K562 (cell line): ENCODE measurements around the gene KCNK1. TPM values are rescaled to one million over a fixed set of nuclear protein-coding genes. Genes with fewer than 3 reads are reported as not detected.

Experiments
- CEBPZ ChIP-seq: fragments of 150-350 bp; IDR thresholded peaks from 2 replicates; pipeline ENCODE4 v1.6.1; 2014; ENCODE audit warnings: low read depth, mild to moderate bottlenecking, low read length, borderline replicate concordance
- ELF2 ChIP-seq: fragments of 250-450 bp; sonication (Bioruptor Pico); IDR thresholded peaks from 2 replicates; pipeline ENCODE4 v1.5.0; 2021; ENCODE audit warnings: mild to moderate bottlenecking
- ESRRB ChIP-seq: fragments of 250-450 bp; sonication (Bioruptor Pico); IDR thresholded peaks from 2 replicates; pipeline ENCODE4 v1.5.0; 2020; ENCODE audit warnings: mild to moderate bottlenecking, moderate library complexity, borderline replicate concordance
- HDGF ChIP-seq: fragments of 450-650 bp; IDR thresholded peaks from 2 replicates; pipeline ENCODE4 v1.6.1; 2016
- HMG20A ChIP-seq: fragments of 450-650 bp; formaldehyde crosslinking; conservative IDR thresholded peaks from 2 replicates; pipeline ENCODE4 v1.4.0; 2020; ENCODE audit warnings: mild to moderate bottlenecking, mixed read lengths
- MYNN ChIP-seq, 2 experiments: sonication (generic); formaldehyde crosslinking in 1 of 2; IDR thresholded peaks; 2 replicates each; pipeline versions ENCODE4 v1.5.0 to v1.6.1; 2016 to 2020; ENCODE audit warnings: antibody characterized with exemption in 1 of 2, missing genetic modification reagents in 1 of 2
- PURB ChIP-seq: sonication (generic); formaldehyde crosslinking; IDR thresholded peaks from 2 replicates; pipeline ENCODE4 v1.9.0; 2021; ENCODE audit warnings: low read depth, mild to moderate bottlenecking, missing genetic modification reagents
- SMC3 ChIP-seq: conservative IDR thresholded peaks from 2 replicates; pipeline ENCODE4 v1.6.1; 2011; ENCODE audit warnings: low read depth, low read length, improper control_type of control experiment; ENCODE audit not compliant: insufficient read depth
- STAG1 ChIP-seq: sonication (generic); formaldehyde crosslinking; IDR thresholded peaks from 2 replicates; pipeline ENCODE4 v1.5.0; 2020; ENCODE audit warnings: missing genetic modification reagents, borderline replicate concordance
- TEAD2 ChIP-seq: fragments of 450-650 bp; IDR thresholded peaks from 2 replicates; pipeline ENCODE4 v1.6.1; 2016; ENCODE audit warnings: missing genetic modification characterization, control low read depth, missing compliant biosample characterization
- ZC3H8 ChIP-seq: fragments of 450-650 bp; IDR thresholded peaks from 2 replicates; pipeline ENCODE4 v1.6.1; 2017
- polyA plus RNA-seq, 8 experiments: library from polyadenylated mRNA; depleted of rRNA in 4 of 8; stranded (reverse) in 5 of 8; unstranded in 3 of 8; fragments of >200 nt; fragmentation: Nextera tagmentation in 2 of 8; fragmentation: Illumina TruSeq in 1 of 8; extraction: Ambion mirVana in 2 of 8; extraction: Trizol in 1 of 8; gene quantifications; 2 replicates each; pipeline versions ENCODE4 v1.2.1 to v1.2.3, GENCODE V29; 2011 to 2014; ENCODE audit warnings: inconsistent platforms in 1 of 8, missing spikeins in 1 of 8
- total RNA-seq, 7 experiments: library from RNA; depleted of rRNA in 6 of 7; stranded (reverse); fragments of >200 nt in 6 of 7; fragmentation: Illumina TruSeq in 2 of 7; extraction: Trizol in 2 of 7; gene quantifications; 2 replicates each; pipeline versions ENCODE4 v1.2.1 to v1.2.3, GENCODE V29; 2011 to 2021; ENCODE audit warnings: low replicate concordance in 1 of 7
- TF ChIP-seq, protein P1 (sequence below): fragments of 450-650 bp; IDR thresholded peaks from 2 replicates; pipeline ENCODE4 v1.6.1; 2016; ENCODE audit warnings: low read depth

The KCNK1 gene
- total and polyA plus RNA-seq, 9 of the 15 experiments (the other 6 are each of a cell fraction or from before 2014, with no cell fraction given) = 3.1 to 22.7 (median 6.0) TPM

DNA sequence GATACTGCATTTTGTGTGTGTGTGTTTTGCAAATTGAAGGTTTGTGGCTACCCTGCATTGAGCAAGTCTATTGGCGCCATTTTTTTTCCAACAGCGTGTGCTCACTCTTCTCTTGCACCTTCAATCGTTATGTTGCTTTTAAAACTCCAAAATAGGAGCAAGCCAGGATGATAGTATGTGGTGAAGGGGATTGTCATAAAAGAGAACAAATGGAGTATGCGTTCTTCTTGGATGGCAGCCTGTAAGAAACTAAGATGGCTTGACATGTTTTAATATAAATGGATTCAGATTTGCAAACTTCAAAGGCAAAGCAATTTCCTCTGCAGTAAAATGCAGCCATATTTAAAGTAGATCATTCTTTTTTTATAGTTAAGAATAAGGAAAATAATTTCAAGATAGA is 43.2 kb upstream of the KCNK1 start (continued):
- TF ChIP-seq CEBPZ (no peak), ZC3H8 (no peak), TEAD2 (no peak), MYNN (IDR thresholded peaks at IDR 0.05) (no peak), MYNN (CRISPR knock-in tag; IDR thresholded peaks at IDR 0.05) (no peak), ESRRB (CRISPR knock-in tag) (no peak), HDGF (no peak), PURB (CRISPR knock-in tag) (no peak), SMC3 (no peak), ELF2 (CRISPR knock-in tag) (no peak), HMG20A (CRISPR knock-in tag) (no peak), STAG1 (CRISPR knock-in tag) (no peak)
- TF ChIP-seq, protein P1, sequence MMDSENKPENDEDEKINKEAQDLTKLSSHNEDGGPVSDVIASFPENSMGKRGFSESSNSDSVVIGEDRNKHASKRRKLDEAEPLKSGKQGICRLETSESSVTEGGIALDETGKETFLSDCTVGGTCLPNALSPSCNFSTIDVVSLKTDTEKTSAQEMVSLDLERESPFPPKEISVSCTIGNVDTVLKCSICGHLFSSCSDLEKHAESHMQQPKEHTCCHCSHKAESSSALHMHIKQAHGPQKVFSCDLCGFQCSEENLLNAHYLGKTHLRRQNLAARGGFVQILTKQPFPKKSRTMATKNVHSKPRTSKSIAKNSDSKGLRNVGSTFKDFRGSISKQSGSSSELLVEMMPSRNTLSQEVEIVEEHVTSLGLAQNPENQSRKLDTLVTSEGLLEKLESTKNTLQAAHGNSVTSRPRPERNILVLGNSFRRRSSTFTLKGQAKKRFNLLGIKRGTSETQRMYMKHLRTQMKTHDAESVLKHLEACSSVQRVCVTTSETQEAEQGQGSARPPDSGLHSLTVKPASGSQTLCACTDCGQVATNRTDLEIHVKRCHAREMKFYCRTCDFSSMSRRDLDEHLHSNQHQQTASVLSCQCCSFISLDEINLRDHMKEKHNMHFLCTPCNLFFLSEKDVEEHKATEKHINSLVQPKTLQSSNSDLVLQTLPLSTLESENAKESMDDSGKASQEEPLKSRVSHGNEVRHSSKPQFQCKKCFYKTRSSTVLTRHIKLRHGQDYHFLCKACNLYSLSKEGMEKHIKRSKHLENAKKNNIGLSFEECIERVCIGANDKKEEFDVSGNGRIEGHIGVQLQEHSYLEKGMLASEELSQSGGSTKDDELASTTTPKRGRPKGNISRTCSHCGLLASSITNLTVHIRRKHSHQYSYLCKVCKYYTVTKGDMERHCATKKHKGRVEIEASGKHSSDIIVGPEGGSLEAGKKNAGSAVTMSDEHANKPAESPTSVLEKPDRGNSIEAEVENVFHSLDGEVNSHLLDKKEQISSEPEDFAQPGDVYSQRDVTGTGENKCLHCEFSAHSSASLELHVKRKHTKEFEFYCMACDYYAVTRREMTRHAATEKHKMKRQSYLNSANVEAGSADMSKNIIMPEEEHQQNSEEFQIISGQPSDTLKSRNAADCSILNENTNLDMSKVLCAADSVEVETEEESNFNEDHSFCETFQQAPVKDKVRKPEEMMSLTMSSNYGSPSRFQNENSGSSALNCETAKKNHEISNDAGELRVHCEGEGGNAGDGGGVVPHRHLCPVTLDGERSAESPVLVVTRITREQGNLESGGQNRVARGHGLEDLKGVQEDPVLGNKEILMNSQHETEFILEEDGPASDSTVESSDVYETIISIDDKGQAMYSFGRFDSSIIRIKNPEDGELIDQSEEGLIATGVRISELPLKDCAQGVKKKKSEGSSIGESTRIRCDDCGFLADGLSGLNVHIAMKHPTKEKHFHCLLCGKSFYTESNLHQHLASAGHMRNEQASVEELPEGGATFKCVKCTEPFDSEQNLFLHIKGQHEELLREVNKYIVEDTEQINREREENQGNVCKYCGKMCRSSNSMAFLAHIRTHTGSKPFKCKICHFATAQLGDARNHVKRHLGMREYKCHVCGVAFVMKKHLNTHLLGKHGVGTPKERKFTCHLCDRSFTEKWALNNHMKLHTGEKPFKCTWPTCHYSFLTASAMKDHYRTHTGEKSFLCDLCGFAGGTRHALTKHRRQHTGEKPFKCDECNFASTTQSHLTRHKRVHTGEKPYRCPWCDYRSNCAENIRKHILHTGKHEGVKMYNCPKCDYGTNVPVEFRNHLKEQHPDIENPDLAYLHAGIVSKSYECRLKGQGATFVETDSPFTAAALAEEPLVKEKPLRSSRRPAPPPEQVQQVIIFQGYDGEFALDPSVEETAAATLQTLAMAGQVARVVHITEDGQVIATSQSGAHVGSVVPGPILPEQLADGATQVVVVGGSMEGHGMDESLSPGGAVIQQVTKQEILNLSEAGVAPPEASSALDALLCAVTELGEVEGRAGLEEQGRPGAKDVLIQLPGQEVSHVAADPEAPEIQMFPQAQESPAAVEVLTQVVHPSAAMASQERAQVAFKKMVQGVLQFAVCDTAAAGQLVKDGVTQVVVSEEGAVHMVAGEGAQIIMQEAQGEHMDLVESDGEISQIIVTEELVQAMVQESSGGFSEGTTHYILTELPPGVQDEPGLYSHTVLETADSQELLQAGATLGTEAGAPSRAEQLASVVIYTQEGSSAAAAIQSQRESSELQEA = no peak
